GM18517 (cell line): Measurements from ENCODE around the gene CCDC92.

Source experiments
- ATAC-seq: cut with Tn5 transposase; IDR thresholded peaks from one replicate; pipeline ENCODE4 v1.9.1; 2021; ENCODE audit warnings: mild to moderate bottlenecking, moderate library complexity; ENCODE audit not compliant: unreplicated experiment

CCDC92 gene

DNA sequence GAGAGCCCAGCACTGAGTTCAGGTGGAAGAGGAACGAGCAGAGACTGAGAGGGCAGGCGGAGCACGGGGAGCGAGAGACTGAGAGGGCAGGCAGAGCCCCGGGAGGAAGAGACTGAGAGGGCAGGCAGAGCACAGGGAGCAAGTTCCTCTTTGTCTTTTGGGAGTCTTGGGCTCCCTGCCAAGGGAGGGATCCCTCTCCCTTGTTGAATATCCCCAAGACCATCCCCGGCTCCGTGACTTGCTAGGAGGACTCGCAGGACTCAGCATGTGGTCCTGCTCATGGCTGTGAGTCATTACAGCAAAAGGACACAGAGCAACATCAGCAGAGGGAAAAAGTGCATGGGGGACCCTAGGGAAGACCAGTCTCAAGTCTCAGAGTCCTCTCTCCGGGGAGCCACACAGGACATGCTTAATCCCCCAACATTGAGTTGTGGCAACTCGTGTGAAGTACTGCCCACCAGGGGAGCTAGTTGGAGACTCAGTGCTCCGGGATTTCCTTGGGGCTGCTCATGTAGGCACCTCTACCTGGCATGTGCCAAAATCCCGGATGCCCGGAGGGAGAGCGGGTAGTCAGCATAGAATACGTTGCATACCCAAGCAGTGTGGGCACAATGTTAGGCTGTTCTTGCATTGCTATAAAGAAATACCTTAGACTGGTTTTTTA is 81.0 kb downstream of the CCDC92 start:
- ATAC-seq: no peak

DNA sequence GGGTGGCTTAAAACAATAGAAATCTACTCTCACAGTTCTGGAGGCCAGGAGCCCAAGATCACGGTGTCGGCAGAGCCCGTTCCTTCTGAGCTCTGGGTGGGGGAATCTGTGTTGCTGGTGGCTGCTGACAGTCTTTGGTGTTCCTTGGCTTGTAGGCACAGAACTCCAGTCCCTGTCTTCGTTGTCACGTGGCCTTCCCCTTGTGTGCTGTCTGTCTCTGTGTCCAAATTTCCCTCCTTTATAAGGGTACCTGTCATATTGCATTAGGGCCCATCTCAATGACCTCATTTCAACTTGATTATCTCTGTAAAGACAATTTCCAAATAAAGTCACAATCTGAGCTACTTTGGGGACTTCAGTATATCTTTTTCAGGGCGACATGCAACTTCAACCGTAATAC is 81.6 kb downstream of the CCDC92 start:
- ATAC-seq: no peak

DNA sequence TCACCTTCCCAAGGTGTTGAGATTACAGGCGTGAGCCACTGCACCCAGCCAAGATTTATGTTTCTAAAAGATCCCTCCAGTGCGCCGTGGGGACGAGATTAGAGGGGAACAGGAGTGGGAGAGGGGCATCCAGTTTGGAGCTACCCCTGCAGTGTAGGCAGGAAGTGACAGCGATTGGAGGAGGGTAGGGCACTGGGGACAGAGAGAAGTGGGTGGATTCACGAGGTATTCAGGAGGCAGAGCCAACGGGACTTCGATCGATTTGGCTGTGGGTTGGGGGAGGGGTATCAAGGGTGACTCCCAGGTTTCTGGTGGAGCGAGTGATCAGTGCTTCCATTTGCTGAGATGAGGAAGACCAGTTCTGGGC is 82.1 kb downstream of the CCDC92 start:
- ATAC-seq: no peak

DNA sequence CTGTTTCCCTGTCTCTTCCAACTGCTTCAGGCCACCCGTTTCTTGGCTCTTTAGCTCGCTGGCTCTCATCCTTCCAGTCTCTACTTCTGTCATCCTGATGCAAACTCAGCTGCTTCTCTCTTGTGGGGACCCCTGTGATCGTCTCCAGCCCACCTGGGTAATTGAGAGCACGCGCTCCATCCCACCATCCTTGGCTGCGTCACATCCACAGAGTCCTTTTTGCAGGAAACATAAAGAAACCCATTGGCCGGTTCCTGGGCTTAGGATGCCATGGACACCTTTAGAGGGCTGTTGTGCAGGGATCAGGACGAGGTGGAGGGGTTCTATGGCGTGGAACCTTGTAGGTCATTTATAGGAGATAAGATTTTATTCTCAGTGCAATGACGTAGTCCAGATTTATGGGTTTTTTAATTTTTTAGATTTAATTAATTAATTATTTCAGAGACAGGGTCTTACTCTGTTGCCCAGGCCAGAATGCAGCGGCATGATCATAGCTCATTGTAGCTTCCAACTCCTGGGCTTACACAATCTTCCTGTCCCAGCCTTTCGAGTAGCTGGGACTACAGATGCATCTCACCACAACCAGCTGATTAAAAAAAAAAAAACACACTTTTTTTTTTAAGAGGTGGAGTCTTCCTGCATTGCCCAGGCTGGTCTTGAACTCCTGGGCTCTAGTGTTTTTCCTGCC is 82.6 kb downstream of the CCDC92 start:
- ATAC-seq: no peak

DNA sequence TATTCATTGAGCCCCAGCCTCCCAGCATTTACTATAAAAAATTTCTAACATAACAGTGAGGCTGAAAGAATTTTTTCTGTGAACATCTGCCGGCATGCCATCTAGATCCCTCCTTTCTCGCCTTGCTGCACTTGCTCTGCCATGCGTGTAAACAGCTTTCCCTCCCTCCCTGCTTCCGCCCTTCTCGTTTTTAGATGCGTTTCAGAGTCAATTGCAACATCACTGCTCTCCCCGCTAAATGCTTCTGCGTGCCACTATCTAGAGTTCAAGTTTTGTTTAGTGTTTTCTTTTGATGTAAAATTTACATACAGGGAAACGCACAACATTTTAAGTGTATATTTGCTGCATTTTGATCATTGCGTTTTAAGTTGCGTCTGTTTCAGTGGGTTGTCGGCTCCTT is 83.6 kb downstream of the CCDC92 start:
- no peak for ATAC-seq

DNA sequence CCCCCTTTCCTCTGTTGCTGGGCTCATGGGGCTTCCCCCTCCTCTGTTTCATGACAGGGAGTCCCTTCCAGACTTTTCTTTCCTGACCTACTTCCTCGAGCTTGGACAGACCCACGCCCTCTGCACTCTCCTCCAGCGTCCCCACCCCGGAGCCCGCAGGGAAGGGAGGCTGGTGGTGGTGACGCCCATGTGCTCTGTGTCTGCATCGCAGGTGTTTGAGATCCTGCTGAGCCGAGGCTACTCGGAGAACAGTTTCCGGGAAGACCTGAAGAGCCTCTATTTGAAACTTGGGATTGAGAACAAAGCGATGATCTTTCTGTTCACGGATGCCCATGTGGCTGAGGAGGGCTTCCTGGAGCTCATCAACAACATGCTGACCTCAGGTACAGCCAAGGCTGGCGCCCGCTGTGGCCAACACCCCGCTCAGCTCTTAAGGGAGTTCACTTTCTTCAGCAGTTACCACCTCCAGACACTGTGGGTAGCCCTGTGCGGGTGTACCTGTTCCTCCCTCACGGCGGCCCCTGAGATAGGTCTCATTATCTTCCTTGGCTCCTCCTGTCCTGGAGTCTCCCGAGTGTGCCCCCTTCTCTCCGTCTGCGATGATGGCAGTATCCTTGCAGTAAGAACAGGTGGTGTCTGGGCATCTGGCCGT is 85.6 kb downstream of the CCDC92 start:
- ATAC-seq: no peak

DNA sequence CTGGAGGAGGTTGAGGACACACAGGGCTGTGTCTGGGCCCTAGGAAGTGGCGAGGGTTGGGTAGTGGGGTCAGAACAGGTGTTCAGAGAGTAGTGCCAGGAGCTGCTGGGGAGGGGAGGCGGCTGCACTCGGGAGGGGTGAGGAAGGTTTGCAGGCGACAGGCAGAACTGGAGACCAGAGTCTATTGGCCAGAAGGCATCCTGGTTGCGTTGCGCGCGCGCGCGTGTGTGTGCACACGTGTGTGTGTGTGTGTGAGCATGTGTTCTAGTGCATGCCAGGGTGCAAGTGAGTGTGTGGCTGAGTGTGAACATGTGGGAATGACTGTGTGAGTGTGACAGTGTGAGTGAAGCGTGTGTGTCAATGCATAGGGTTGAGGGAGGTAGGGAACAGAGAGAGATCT is 86.4 kb downstream of the CCDC92 start:
- no peak for ATAC-seq
